HUDEP-2 (cell line): ENCODE data around the gene PKNOX2.
A peak's percentile ranks its signal among the peaks of the same experiment; 100 is the strongest.
"Not testable (repeated sequence)": the region's sequence is repeated elsewhere in the genome, so short reads cannot be mapped to it uniquely, and the experiment has no call there.

Source experiments
- DNase-seq, 76 experiments: peaks; one replicate each; lab custom pipeline; 2025; ENCODE audit not compliant: unreplicated experiment in 76 of 76; lab: John Stamatoyannopoulos, UW

Gene PKNOX2

GRCh38 chr11:125201525-125202141, 37.1 kb downstream of the PKNOX2 start:
- DNase-seq = no peak

DNA sequence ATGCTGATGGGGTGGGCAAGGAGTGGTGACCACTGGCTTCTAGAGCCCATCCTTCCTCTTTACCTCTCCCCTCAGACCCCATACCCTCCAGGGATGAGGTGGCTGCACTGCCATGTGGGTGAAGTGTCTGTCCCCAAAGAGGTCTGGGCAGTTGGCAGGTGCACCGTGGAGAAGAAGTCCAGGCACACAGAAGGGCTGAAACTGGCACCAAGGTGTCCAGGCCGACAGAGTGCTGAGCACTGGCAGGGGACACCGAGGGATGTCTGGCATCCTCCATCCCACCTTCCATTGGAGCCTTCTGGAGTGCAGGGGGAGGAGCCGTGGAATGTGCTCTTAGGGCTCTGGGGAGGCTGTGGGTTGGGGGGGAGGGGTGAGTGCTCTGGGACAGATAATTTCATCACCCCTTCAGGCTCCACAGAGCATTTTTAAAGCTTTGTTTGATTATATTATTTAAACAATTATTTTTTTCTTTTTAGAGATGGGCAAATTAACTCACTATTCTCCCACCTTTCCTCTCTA, 37.9 kb downstream of the PKNOX2 start:
- DNase-seq = no peak

DNA sequence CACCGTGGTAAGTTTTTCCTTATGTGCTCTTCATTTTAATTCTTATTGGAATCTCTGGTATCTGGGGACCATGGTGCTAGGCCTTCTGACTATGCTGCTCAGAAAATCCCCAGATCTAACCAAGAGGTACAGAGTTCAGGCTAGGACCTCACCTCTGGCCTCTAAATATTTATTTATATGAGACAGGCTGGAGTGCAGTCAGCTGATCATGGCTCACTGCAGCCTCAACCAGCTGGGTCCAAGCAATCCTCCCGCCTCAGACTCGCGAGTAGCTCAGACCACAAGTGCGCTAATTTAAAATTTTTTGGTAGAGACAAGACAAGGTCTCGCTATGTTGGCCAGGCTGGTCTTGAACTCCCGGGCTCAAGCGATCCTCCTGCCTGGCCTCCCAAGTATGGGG, 38.4 kb downstream of the PKNOX2 start:
- no peak for DNase-seq

GRCh38 chr11:125207866-125208425, 43.4 kb downstream of the PKNOX2 start:
- DNase-seq = no peak

- DNase-seq = no peak
Measured at GRCh38 chr11:125210066-125210465, 45.5 kb downstream of the PKNOX2 start.

DNA sequence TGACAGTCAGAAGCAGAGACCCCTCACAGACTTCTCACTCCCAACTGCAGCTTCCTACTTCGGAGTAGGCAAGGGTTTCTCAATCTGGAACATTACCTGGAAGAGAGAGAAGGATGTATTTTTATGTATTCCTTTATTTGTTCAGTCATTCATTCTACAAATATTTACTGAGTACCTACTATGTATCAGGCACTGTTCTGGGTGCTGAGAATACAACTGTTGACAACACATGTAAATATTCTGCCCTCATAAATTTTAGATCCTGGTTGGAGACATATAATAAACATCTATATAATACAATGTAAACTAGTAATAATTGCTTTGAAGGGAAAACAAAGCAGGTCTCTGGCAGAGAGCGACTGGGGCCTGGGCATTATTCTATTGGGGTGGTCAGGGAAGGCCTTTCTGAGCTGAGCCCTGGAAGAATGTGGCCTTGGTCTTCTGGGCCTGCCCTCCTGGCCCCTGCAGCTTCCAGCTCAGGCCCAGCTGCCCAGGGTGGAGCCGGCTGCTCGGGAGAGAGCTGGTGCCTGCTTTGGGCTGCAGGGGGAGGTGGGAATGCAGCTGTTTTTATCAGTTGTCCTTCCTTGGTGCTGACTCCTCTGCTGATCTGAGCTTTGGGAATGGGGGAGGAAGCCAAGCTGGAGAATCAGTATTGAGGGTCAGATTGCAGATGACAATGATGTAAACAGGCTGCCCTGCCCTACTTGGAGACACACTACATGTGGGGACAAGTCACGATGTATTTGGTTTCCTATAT, 46.8 kb downstream of the PKNOX2 start:
- DNase-seq = no peak

DNA sequence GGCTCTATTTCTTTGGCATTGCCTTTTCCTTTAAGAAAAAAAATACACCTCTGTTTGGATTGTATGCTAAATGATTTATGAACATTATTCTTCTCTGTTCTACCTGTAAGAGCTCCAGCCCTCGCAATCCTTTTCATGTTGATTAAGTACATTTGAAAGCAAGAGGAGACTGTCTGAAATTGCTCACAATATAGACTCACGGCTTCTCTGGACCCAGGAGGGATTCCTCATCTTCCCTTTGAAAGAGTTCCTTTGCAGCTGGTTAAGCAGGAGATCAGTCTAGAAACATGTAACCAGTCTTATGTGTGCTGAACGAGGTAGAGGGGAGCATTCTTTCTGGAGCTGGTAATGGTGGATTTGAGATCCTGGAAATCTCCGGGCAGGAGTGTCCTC, 47.4 kb downstream of the PKNOX2 start:
- no peak for DNase-seq

GRCh38 chr11:125214601-125215565, 50.3 kb downstream of the PKNOX2 start:
- no peak for DNase-seq

DNA sequence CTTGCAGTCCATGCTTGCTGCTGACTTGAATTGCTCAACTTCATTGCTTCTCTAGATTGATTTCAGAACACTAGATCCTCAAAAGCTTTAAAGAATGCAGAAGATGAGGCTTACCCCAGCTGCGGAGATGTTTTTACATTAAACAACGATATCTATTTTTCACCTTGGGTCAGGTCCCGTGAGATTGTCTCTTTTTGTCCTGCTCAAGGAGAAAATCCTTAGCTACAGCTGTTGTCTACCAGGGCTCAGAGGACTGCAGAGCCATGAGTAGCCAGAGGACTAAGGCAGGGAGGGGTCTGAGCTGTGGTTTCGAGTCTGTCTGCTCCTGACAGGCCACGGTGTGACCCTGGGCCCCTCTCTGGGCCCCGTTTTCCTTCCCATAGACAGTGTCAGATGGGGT, 51.4 kb downstream of the PKNOX2 start:
- DNase-seq = no peak

- DNase-seq = no peak
Measured at GRCh38 chr11:125218336-125218735, 53.8 kb downstream of the PKNOX2 start.

DNA sequence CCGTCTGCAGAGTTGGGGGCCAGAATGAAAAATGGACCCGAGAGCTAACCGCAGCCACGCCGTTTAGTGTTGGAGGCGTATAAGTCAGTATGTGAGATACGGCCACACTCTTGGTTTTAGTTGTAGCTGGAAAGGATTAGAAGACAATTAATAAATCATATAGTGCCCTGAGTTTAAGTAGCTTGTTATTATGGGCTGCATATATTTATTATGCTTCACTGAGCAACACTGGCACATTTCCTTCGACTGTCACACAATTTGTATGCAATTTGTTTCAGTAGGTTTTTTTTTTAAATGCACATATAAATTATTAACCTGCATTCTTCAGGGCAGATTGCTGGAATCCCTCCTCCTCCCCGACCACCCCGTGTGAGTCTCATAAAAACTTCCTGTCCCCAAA, 56.9 kb downstream of the PKNOX2 start:
- no peak for DNase-seq

DNA sequence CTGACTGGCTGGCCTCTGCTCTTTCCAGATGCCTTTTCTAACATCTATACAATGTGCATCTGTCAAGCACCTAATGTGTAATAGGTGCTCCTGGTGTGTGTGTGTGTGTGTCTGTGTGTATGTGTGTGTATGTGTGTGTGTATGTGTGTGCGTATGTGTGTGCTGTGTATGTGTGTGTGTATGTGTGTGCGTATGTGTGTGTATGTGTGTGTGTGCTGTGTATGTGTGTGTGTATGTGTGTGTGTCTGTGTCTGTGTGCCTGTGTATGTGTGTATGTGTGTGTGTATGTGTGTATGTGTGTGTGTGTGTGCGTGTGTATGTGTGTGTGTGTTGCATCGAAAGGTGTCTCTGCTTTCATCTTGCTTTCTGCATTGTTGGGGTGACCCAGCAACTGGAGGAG, 57.9 kb downstream of the PKNOX2 start:
- DNase-seq = no peak

DNA sequence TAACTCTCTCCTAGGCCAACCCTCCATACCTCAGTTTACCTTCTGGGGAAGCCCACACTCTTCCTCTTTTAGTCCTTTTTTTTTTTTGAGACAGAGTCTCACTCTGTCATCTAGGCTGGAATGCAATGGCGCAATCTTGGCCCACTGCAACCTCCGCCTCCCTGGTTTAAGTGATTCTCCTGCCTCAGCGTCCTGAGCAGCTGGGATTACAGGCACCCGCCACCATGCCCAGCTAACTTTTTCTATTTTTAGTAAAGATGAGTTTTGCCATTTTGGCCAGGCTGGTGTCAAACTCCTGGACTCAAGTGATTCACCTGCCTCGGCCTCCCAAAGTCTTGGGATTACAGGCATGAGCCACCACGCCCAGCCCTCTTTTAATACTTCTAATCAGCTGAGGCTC, 58.6 kb downstream of the PKNOX2 start:
- not testable (repeated sequence) for DNase-seq

- no peak for DNase-seq
Measured at GRCh38 chr11:125223901-125224361, 59.4 kb downstream of the PKNOX2 start.

DNA sequence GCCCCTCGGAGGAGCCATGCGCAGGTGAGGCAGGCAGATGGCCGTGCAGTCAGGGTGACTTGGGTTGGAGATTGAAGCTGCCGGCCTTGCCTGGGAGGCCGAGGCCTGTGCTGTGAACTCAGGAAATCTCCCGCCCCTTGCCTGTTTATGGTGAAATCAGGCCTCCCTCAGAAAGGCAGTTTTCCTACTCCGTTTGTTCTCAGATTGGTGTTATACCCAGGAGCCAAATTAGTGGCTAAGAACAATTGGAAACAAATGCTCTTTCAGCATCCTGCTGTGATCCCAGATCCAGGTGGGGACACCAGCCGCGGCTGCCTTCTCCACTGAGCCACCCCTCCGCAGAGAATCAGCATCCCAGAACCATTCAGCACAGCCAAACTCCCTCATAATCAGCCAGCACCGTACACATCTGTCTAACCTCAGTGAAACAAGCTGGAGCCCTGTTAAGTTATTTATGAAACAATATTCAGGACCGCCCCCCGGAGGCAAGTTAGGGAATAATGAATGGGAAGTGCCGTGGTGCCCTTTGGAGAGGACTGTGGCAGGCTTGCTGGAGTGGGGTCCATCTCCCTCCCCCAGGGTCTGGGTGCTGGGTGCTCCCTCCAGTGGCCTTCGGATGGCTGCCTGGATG, 60.0 kb downstream of the PKNOX2 start:
- peak in 3 of 76 experiments; percentile 1 to 14 (median 4) for DNase-seq

DNA sequence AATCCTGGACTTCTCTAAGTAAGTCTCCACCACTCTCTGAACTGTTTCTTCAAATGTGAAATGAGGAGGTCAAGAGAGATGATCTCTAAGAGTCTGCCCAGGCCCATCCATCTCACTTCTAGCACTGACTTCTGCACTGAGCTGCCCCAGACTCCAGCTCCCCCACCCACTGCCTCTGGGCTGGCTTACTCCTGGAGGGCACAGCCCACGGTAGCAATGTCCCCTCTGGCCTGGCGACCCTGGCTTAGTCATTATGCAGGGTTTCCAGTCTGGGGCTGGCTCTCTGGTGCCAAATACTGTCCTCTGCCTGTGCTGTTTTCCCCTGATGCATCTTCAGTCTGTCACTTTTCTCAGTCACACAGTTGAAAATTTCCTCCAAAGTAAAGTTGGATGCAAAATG, 60.9 kb downstream of the PKNOX2 start:
- DNase-seq = no peak

GRCh38 chr11:125226031-125226430, 61.5 kb downstream of the PKNOX2 start:
- no peak for DNase-seq

DNA sequence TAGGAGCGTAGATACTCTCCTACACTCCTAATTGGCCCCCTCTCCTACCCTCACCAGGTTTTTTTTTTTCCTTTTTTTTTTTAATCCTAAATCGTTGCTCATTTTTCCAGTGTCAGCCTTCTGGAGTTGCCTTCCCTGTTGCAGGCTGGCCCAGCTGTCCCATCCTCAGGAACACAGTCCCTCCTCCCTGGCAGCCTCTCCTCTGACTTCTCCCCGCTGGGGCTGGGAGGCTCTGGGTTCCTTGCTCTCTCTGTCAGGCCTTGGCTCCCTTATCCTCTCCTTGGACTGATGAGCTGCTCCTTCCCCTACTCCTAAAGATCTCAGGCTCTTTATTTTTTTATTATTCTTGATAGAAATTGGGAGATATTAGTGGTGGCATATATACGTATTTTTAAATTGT, 62.2 kb downstream of the PKNOX2 start:
- no peak for DNase-seq

DNA sequence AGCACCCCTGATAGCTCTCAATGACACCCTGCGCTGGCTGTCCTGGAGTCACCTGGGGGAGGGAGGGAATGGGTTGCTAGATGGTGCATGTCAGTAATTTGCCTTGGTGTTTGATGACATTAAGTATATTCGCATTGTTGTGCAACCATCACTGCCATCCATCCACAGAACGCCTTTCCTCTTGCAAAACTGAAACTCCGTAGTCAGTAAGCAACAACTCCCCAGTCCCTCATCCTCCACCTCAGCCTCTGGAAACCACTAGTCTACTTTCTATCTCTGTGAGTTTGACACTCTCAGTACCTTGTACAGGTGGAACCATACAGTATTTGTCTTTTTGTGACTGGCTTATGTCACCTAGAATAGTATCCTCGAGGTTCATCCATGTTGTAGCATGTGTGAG, 62.6 kb downstream of the PKNOX2 start:
- DNase-seq = no peak

DNA sequence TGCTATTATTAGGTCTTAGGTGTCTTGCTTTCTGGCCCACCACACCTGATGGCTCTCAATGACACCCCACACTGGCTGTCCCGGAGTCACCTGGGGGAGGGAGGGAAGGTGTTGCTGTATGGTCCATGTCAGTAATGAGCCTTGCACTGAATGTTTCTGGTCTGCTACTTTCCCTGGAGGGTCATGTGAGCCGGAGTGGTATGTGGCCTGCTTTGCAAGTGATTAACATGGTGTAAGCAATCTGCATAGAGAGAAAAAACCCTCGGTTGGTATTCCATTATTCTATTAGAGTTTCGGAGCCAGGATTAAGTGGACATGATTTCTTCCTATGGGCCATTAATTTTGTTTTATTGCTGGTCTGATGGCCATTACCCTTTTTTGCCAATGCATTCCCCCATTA, 63.9 kb downstream of the PKNOX2 start:
- no peak for DNase-seq
